K562 (cell line): Measurements from ENCODE around the gene DPH7. TPM values are rescaled to one million over a fixed set of nuclear protein-coding genes. Genes with fewer than 3 reads are reported as not detected.
"Not testable (repeated sequence)": the region's sequence is repeated elsewhere in the genome, so short reads cannot be mapped to it uniquely, and the experiment has no call there.

Source experiments
- ATAC-seq: fragments of 200-7000 bp; cut with Tn5 transposase; 3 replicates; pipeline ENCODE4 v1.9.1; 2020; ENCODE audit warnings: moderate library complexity
- BruUV-seq: library from RNA; stranded (reverse); fragments of 400-500 nt; replicated peaks from 2 replicates; lab custom pipeline; 2021; lab: Mats Ljungman, UMichigan
- CTCF ChIA-PET: fragments of 300-600 bp; formaldehyde crosslinking; extraction: SDS; loops from one replicate; lab custom pipeline; 2021; ENCODE audit warnings: low intra/inter-chr PET ratio; lab: Yijun Ruan, JAX
- POLR2A ChIA-PET: fragments of 300-600, 350-650 bp; sonication (Branson Sonifier 250); formaldehyde crosslinking; extraction: SDS; loops from one replicate; lab custom pipeline; 2021; ENCODE audit warnings: antibody characterized with exemption, inconsistent platforms; lab: Yijun Ruan, JAX
- DNase-seq, 4 experiments: peaks; one replicate each; pipeline versions ENCODE4 v3.0.0 to v3.0.0-alpha.2; 2011 to 2018; ENCODE audit warnings: low spot score in 3 of 4, mixed read lengths in 3 of 4; ENCODE audit errors: extremely low read depth in 1 of 4
- FAIRE-seq: peaks from 2 replicates; lab custom pipeline; 2011; peaks lifted over from hg19 to GRCh38; lab: Jason Lieb, UNC
- H2AFZ ChIP-seq: 2 replicates; pipeline ENCODE4 v1.6.0; 2011; ENCODE audit warnings: low read depth, low read length, control low read depth, inconsistent platforms
- H3K27ac ChIP-seq: fragments of 200-600 bp; 3 replicates; pipeline ENCODE4 v1.8.0; 2011; ENCODE audit warnings: low read depth, mild to moderate bottlenecking, control low read depth, inconsistent platforms, low read length, moderate library complexity, mixed read lengths; ENCODE audit errors: extremely low read depth
- H3K27me3 ChIP-seq, 2 experiments: fragments of 300-600 bp in 1 of 2; 2 replicates in 1 of 2; 3 replicates in 1 of 2; pipeline versions ENCODE4 v1.6.0 to v1.8.0; 2011; ENCODE audit warnings: inconsistent platforms in 2 of 2, low read length in 2 of 2, mild to moderate bottlenecking in 1 of 2, mixed read lengths in 1 of 2, moderate library complexity in 1 of 2; ENCODE audit not compliant: control insufficient read depth in 2 of 2, insufficient read depth in 2 of 2
- H3K36me3 ChIP-seq: fragments of 300-600 bp; 3 replicates; pipeline ENCODE4 v1.8.0; 2011; ENCODE audit warnings: mild to moderate bottlenecking, low read length, inconsistent platforms; ENCODE audit not compliant: control insufficient read depth, insufficient read depth
- H3K4me1 ChIP-seq, 2 experiments: fragments of 200-600 bp in 1 of 2; replicated peaks in 1 of 2; 2 replicates in 1 of 2; 3 replicates in 1 of 2; pipeline versions ENCODE4 v1.5.1 to v1.8.0; 2011; ENCODE audit warnings: inconsistent platforms in 2 of 2, low read length in 2 of 2, mild to moderate bottlenecking in 1 of 2, mixed read lengths in 1 of 2, moderate library complexity in 1 of 2; ENCODE audit not compliant: control insufficient read depth in 2 of 2, insufficient read depth in 2 of 2
- H3K4me2 ChIP-seq: 2 replicates; pipeline ENCODE4 v1.6.1; 2011; ENCODE audit warnings: low read length, control low read depth, inconsistent platforms, mixed read lengths; ENCODE audit not compliant: insufficient read depth
- H3K4me3 ChIP-seq: fragments of 200-600 bp; sonication (generic), shearing (Covaris generic); 2 replicates; pipeline ENCODE4 v1.5.1; 2016; ENCODE audit warnings: control low read depth, inconsistent platforms
- H3K79me2 ChIP-seq: fragments of 200-600 bp; 3 replicates; pipeline ENCODE4 v1.8.0; 2011; ENCODE audit warnings: low read length, inconsistent platforms; ENCODE audit not compliant: control insufficient read depth, insufficient read depth
- H3K9ac ChIP-seq, 2 experiments: 2 replicates each; pipeline versions ENCODE4 v1.6.0 to v1.6.1; 2011; ENCODE audit warnings: low read depth in 2 of 2, low read length in 2 of 2, control low read depth in 1 of 2, inconsistent platforms in 1 of 2, mild to moderate bottlenecking in 1 of 2, mixed read lengths in 1 of 2; ENCODE audit not compliant: insufficient read depth in 1 of 2
- H3K9me1 ChIP-seq: one replicate; pipeline ENCODE4 v1.6.0; 2011; ENCODE audit warnings: inconsistent platforms, mild to moderate bottlenecking, low read length, moderate library complexity; ENCODE audit not compliant: control insufficient read depth, insufficient read depth
- H3K9me3 ChIP-seq: replicated peaks from 2 replicates; pipeline ENCODE4 v1.5.1; 2011; ENCODE audit warnings: low read depth, low read length, inconsistent platforms; ENCODE audit not compliant: control insufficient read depth, insufficient read depth
- H4K20me1 ChIP-seq: replicated peaks from 2 replicates; pipeline ENCODE4 v1.6.1; 2011; ENCODE audit warnings: low read length, inconsistent platforms, mixed read lengths; ENCODE audit not compliant: control insufficient read depth, insufficient read depth
- CEBPG ChIP-seq, 3 experiments: fragments of 200-800 bp in 1 of 3; sonication (Bioruptor generic) in 1 of 3; sonication (generic) in 1 of 3; formaldehyde crosslinking in 1 of 3; IDR thresholded peaks in 2 of 3; conservative IDR thresholded peaks in 1 of 3; 2 replicates each; pipeline versions ENCODE4 v1.6.1 to v1.8.0; 2016 to 2022; ENCODE audit warnings: missing compliant biosample characterization in 2 of 3, missing genetic modification characterization in 2 of 3, mild to moderate bottlenecking in 1 of 3, missing genetic modification reagents in 1 of 3
- FOSL1 ChIP-seq: fragments of 200-800 bp; sonication (Bioruptor generic); conservative IDR thresholded peaks from 2 replicates; pipeline ENCODE4 v1.6.1; 2016; ENCODE audit warnings: missing genetic modification characterization, missing compliant biosample characterization
- JUN ChIP-seq, 2 experiments: sonication (generic) in 1 of 2; formaldehyde crosslinking in 1 of 2; IDR thresholded peaks; 2 replicates each; pipeline versions ENCODE4 v1.6.1 to v1.8.0; 2012 to 2022; ENCODE audit warnings: borderline replicate concordance in 2 of 2, mild to moderate bottlenecking in 2 of 2, improper control_type of control experiment in 1 of 2, low read depth in 1 of 2, low read length in 1 of 2, missing genetic modification reagents in 1 of 2
- JUND ChIP-seq, 2 experiments: IDR thresholded peaks; 2 replicates in 1 of 2; 3 replicates in 1 of 2; pipeline ENCODE4 v1.6.1; 2011; ENCODE audit warnings: borderline replicate concordance in 2 of 2, low read depth in 2 of 2, low read length in 2 of 2, improper control_type of control experiment in 1 of 2, missing biosample characterization in 1 of 2, missing genetic modification characterization in 1 of 2, missing genetic modification reagents in 1 of 2
- KDM1A ChIP-seq, 2 experiments: fragments of 450-650 bp; IDR thresholded peaks; 2 replicates each; pipeline ENCODE4 v1.6.1; 2016; ENCODE audit warnings: mild to moderate bottlenecking in 2 of 2
- MEF2A ChIP-seq: IDR thresholded peaks from 2 replicates; pipeline ENCODE4 v1.6.1; 2011; ENCODE audit warnings: low read depth, mild to moderate bottlenecking, low read length, moderate library complexity; ENCODE audit not compliant: control insufficient read depth
- MEF2D ChIP-seq: conservative IDR thresholded peaks from 2 replicates; pipeline ENCODE4 v1.6.1; 2016; ENCODE audit warnings: low read depth, missing genetic modification characterization, missing compliant biosample characterization
- TCF3 ChIP-seq: sonication (generic); formaldehyde crosslinking; IDR thresholded peaks from 2 replicates; pipeline ENCODE4 v1.4.0; 2020; ENCODE audit warnings: mild to moderate bottlenecking, missing genetic modification reagents
- WGBS: fragments of 100-300 bp; shearing (Covaris generic); methylation state at CpG from one replicate; pipeline ENCODE4 v1.1.6; 2016; ENCODE audit warnings: low coverage, mixed read lengths; ENCODE audit not compliant: insufficient coverage; ENCODE audit errors: missing lambda C conversion rate; 5-methylcytosine and 5-hydroxymethylcytosine counted together
- in situ Hi-C: fragments of 300-500 bp; cut with MboI; formaldehyde crosslinking; loops from 4 replicates; pipeline ENCODE4 v1.15.0; 2018; ENCODE audit warnings: inconsistent platforms, mixed read lengths
- intact Hi-C: fragments of 100-400 bp; cut with micrococcal nuclease; formaldehyde crosslinking; loops from 2 replicates; pipeline ENCODE4 v1.14.2; 2022
- polyA plus RNA-seq, 8 experiments: library from polyadenylated mRNA; depleted of rRNA in 4 of 8; stranded (reverse) in 5 of 8; unstranded in 3 of 8; fragments of >200 nt; fragmentation: Nextera tagmentation in 2 of 8; fragmentation: Illumina TruSeq in 1 of 8; extraction: Ambion mirVana in 2 of 8; extraction: Trizol in 1 of 8; gene quantifications; 2 replicates each; pipeline versions ENCODE4 v1.2.1 to v1.2.3, GENCODE V29; 2011 to 2014; ENCODE audit warnings: inconsistent platforms in 1 of 8, missing spikeins in 1 of 8
- total RNA-seq, 7 experiments: library from RNA; depleted of rRNA in 6 of 7; stranded (reverse); fragments of >200 nt in 6 of 7; fragmentation: Illumina TruSeq in 2 of 7; extraction: Trizol in 2 of 7; gene quantifications; 2 replicates each; pipeline versions ENCODE4 v1.2.1 to v1.2.3, GENCODE V29; 2011 to 2021; ENCODE audit warnings: low replicate concordance in 1 of 7
- TF ChIP-seq, protein P1 (sequence below), 2 experiments: fragments of 450-650 bp in 1 of 2; sonication (generic) in 1 of 2; formaldehyde crosslinking in 1 of 2; IDR thresholded peaks in 1 of 2; conservative IDR thresholded peaks in 1 of 2; 2 replicates each; pipeline versions ENCODE4 v1.6.1 to v1.8.1; 2016 to 2023; ENCODE audit warnings: mild to moderate bottlenecking in 2 of 2, moderate library complexity in 2 of 2, inconsistent platforms in 1 of 2, missing genetic modification reagents in 1 of 2
- TF ChIP-seq, protein P2 (sequence below): sonication (generic); formaldehyde crosslinking; IDR thresholded peaks from 2 replicates; pipeline ENCODE4 v1.9.0; 2022; ENCODE audit warnings: mild to moderate bottlenecking, missing genetic modification reagents

DPH7 gene
- total and polyA plus RNA-seq, 9 of the 15 experiments (the other 6 are each of a cell fraction or from before 2014, with no cell fraction given): 13.9 to 68.6 (median 41.3) TPM

- CTCF ChIA-PET; H2AFZ ChIP-seq; H3K36me3 ChIP-seq; H3K9me1 ChIP-seq; in situ Hi-C loops; H3K27me3 ChIP-seq; POLR2A ChIA-PET; H3K27ac ChIP-seq; H3K9me3 ChIP-seq; H3K4me3 ChIP-seq; intact Hi-C loops; H3K4me2 ChIP-seq; H3K79me2 ChIP-seq; ATAC-seq; BruUV-seq; H4K20me1 ChIP-seq; TF ChIP-seq JUND (tag; IDR thresholded peaks at IDR 0.05; ENCODE audit: borderline replicate concordance, low read depth, low read length); CEBPG (tag; conservative IDR thresholded peaks at IDR 0.05 in 1 of 2, IDR thresholded peaks at IDR 0.05 in 1 of 2); JUN (IDR thresholded peaks at IDR 0.05; ENCODE audit: borderline replicate concordance, low read depth, low read length): not testable (repeated sequence)
- FAIRE-seq (peak; percentile 6), DNase-seq (peak in 1 of 4 experiments; percentile 34)
- 7% methylated on average over 13 of the region's 13 CpGs for WGBS
- Histone ChIP-seq H3K9ac (peak overlapping the region in 1 of 2 experiments; percentile 48; a peak in 1 of 4 replicates), H3K4me1 (peaks cover 0 to 44% of the 10 kb centered on the region in 2 experiments; a peak in 3 of 5 replicates)
- TF ChIP-seq MEF2A (peak; percentile 77; the same call in 1 of the 2 replicates), JUND (IDR thresholded peaks at IDR 0.05; ENCODE audit: borderline replicate concordance, low read depth, low read length) (peak; percentile 58; the same call in 1 of the 2 replicates), CEBPG (CRISPR knock-in tag; IDR thresholded peaks at IDR 0.05) (peak; percentile 18; the same call in 1 of the 2 replicates), MEF2D (tag) (0 out of 2 replicates have a peak, but pooled peaks have one; percentile 45), JUN (CRISPR knock-in tag; IDR thresholded peaks at IDR 0.05; ENCODE audit: borderline replicate concordance) (peak; percentile 46; the same call in 1 of the 2 replicates), FOSL1 (peak; percentile 56), TCF3 (CRISPR knock-in tag) (peak; percentile 43; the same call in 1 of the 2 replicates), KDM1A (IDR thresholded peaks at IDR 0.05) (0 out of 4 replicates have a peak, but pooled peaks of 1 of the 2 experiments have one; percentile 20)
- TF ChIP-seq, protein P1, sequence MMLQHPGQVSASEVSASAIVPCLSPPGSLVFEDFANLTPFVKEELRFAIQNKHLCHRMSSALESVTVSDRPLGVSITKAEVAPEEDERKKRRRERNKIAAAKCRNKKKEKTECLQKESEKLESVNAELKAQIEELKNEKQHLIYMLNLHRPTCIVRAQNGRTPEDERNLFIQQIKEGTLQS (IDR thresholded peaks at IDR 0.05): peak; percentile 73
- TF ChIP-seq, protein P1 (CRISPR knock-in tag; conservative IDR thresholded peaks at IDR 0.05): not testable (repeated sequence)
- TF ChIP-seq, protein P2, sequence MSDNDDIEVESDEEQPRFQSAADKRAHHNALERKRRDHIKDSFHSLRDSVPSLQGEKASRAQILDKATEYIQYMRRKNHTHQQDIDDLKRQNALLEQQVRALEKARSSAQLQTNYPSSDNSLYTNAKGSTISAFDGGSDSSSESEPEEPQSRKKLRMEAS (CRISPR knock-in tag): peak; percentile 64
Measured at GRCh38 chr9:137518661-137519459, 59.9 kb downstream of the DPH7 start.
